ENCODE data around the gene SPTB. TPM values are rescaled to one million over a fixed set of nuclear protein-coding genes. Genes with fewer than 3 reads are reported as not detected.

Gene SPTB
- total RNA-seq, 2 experiments from 2014 or later, result 0.03 to 0.08 TPM

DNA sequence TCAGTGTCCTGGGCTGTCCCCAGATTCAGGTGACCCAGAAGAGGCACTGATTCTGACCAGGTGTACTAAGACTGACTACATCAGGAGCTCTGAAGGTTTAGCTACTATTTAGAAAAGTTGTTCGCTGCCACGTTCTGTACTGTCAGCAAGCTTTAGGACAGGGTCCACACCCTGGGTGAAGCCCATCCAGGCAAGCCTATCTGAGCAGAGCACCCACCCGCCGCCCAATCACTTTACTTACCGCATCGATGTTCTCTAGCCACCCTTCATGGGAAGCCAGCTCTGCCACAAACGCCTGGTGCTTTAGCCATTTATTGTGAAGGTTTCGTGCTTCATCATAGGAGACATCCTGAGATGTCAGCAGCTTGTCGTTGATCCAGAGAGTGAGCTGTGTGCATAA lies 95.7 kb downstream of the SPTB start:
- Mint-ChIP-seq H3K27me3 (no peaks in the 10 kb centered on the region), H3K36me3 (ENCODE audit: low read depth) (no peaks in the 10 kb centered on the region), H3K27ac (no peak overlapping the region), H3K4me1 (ENCODE audit: low read depth) (no peaks in the 10 kb centered on the region), H3K9me3 (no peaks in the 10 kb centered on the region), H3K4me3 (no peak overlapping the region)
- Histone ChIP-seq H3K27me3 (ENCODE audit: control insufficient read depth in 1 of 2, insufficient read depth in 2 of 2, low read length in 2 of 2) (no peaks in the 10 kb centered on the region), H3K4me1 (ENCODE audit: insufficient read depth, low read length) (no peaks in the 10 kb centered on the region), H3K27ac (ENCODE audit: low read depth in 1 of 2, low read length in 2 of 2) (no peak overlapping the region), H3K36me3 (ENCODE audit: insufficient read depth, low read length) (no peaks in the 10 kb centered on the region), H3K4me3 (ENCODE audit: low read length) (no peak overlapping the region), H3K9me3 (ENCODE audit: control insufficient read depth in 1 of 2, insufficient read depth in 1 of 2, low read length in 2 of 2) (no peaks in the 10 kb centered on the region)
- DNase-seq (no peak), ATAC-seq (ENCODE audit: poor library complexity) (no peak)
- ChIA-PET POLR2A (no interaction called here), CTCF (no interaction called here)
- intact Hi-C loops (cut with DNase I, micrococcal nuclease), result no loop called here
- no peak for TF ChIP-seq CTCF (IDR thresholded peaks at IDR 0.05)

DNA sequence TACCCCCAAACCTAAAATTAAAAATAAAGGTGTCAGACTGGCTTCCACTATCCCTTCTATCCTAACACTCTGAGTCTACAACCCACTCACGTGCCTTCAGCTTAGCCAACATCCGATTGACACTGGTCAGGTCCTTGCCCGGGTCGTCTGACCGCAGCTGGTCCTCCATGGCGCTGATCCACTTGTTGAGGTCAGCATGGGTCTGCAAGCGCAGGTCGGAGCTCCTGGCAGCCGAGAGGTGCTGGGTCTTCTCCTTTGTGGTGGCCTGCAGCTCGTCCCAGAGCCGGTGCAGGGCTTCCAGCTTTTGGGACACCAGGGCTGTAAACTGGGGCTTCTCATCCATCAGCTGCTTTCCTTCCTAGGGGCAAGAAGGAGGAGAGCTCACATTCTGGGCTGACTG lies 97.5 kb downstream of the SPTB start:
- ChIA-PET POLR2A (no interaction called here), CTCF (no interaction called here)
- no peak overlapping the region for H3K27ac ChIP-seq (ENCODE audit: low read depth in 1 of 2, low read length in 2 of 2)
- H3K9me3 ChIP-seq (ENCODE audit: control insufficient read depth in 1 of 2, insufficient read depth in 1 of 2, low read length in 2 of 2), result no peaks in the 10 kb centered on the region
- ATAC-seq (ENCODE audit: poor library complexity), result no peak
- no peaks in the 10 kb centered on the region for H3K4me1 ChIP-seq (ENCODE audit: insufficient read depth, low read length)
- no peak overlapping the region for H3K27ac Mint-ChIP-seq
- H3K36me3 Mint-ChIP-seq (ENCODE audit: low read depth), result no peaks in the 10 kb centered on the region
- H3K4me3 ChIP-seq (ENCODE audit: low read length), result no peak overlapping the region
- no peak for DNase-seq
- H3K36me3 ChIP-seq (ENCODE audit: insufficient read depth, low read length), result no peaks in the 10 kb centered on the region
- no peaks in the 10 kb centered on the region for H3K9me3 Mint-ChIP-seq
- H3K4me1 Mint-ChIP-seq (ENCODE audit: low read depth), result no peaks in the 10 kb centered on the region
- intact Hi-C loops (cut with DNase I, micrococcal nuclease), result no loop called here
- no peaks in the 10 kb centered on the region for H3K27me3 Mint-ChIP-seq
- H3K4me3 Mint-ChIP-seq, result no peak overlapping the region
- H3K27me3 ChIP-seq (ENCODE audit: control insufficient read depth in 1 of 2, insufficient read depth in 2 of 2, low read length in 2 of 2), result no peaks in the 10 kb centered on the region
- TF ChIP-seq CTCF (IDR thresholded peaks at IDR 0.05), result no peak

DNA sequence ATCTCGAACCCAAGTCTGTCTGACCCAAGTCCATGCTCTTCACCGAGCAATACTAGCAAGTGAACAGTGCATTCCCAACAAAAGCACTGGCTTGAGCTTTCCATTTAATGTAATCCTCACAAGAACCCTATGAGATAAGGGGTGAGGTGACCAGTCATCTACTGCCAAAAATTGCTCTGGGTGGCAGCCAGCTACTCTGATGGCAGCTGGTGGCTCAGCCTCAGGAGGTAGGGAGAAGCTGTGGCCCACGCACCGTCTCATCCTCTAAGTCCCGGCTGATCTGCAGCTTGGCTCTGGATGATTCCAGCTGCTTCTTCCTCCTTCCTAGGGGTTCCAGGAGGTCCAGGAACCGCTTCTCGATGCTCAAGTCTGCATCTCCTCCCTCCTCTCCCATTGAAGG lies 100.2 kb downstream of the SPTB start:
- DNase-seq, result no peak
- Mint-ChIP-seq H3K4me1 (ENCODE audit: low read depth) (no peaks in the 10 kb centered on the region), H3K9me3 (no peaks in the 10 kb centered on the region), H3K27ac (no peak overlapping the region), H3K27me3 (no peaks in the 10 kb centered on the region), H3K36me3 (ENCODE audit: low read depth) (no peaks in the 10 kb centered on the region), H3K4me3 (no peak overlapping the region)
- H3K4me1 ChIP-seq (ENCODE audit: insufficient read depth, low read length), result no peaks in the 10 kb centered on the region
- intact Hi-C loops (cut with DNase I, micrococcal nuclease), result no loop called here
- no peak for ATAC-seq (ENCODE audit: poor library complexity)
- no peaks in the 10 kb centered on the region for H3K36me3 ChIP-seq (ENCODE audit: insufficient read depth, low read length)
- no peak for TF ChIP-seq CTCF (IDR thresholded peaks at IDR 0.05)
- POLR2A ChIA-PET, result no interaction called here
- H3K9me3 ChIP-seq (ENCODE audit: control insufficient read depth in 1 of 2, insufficient read depth in 1 of 2, low read length in 2 of 2), result peaks cover 0 to 6% of the 10 kb centered on the region in 2 experiments
- no peak overlapping the region for H3K4me3 ChIP-seq (ENCODE audit: low read length)
- CTCF ChIA-PET, result no interaction called here
- no peaks in the 10 kb centered on the region for H3K27me3 ChIP-seq (ENCODE audit: control insufficient read depth in 1 of 2, insufficient read depth in 2 of 2, low read length in 2 of 2)
- no peak overlapping the region for H3K27ac ChIP-seq (ENCODE audit: low read depth in 1 of 2, low read length in 2 of 2)

Measured in CD4-positive, alpha-beta T cell (primary cell).